Adrenal gland (tissue), 12 donors: ENCODE results near the gene GLRX. TPM values are rescaled to one million over a fixed set of nuclear protein-coding genes. Genes with fewer than 3 reads are reported as not detected.

Experiments
- DNase-seq, 7 donors: peaks; one replicate each; pipeline ENCODE4 v3.0.0-alpha.2; 2019 to 2020
- H3K27ac ChIP-seq, 5 donors: fragments of 200-600 bp; sonication (generic) in 4 of 5; 1 replicate in 3 of 5; 2 replicates in 2 of 5; pipeline versions ENCODE4 v1.5.1 to v1.8.0; 2016 to 2020; ENCODE audit warnings: mild to moderate bottlenecking in 1 of 5
- H3K27me3 ChIP-seq: fragments of 200-600 bp; 2 replicates; pipeline ENCODE4 v1.8.0; 2021
- H3K36me3 ChIP-seq, 2 donors: fragments of 200-600 bp; replicated peaks in 1 of 2; 1 replicate in 1 of 2; 2 replicates in 1 of 2; pipeline versions ENCODE4 v1.5.1 to v1.8.0; 2018 to 2022
- H3K4me1 ChIP-seq, 2 donors: fragments of 200-600 bp; replicated peaks in 1 of 2; 1 replicate in 1 of 2; 2 replicates in 1 of 2; pipeline versions ENCODE4 v1.5.1 to v1.8.0; 2018 to 2021
- H3K4me3 ChIP-seq, 4 donors: fragments of 200-600 bp; sonication (generic) in 3 of 4; one replicate each; pipeline ENCODE4 v1.5.1; 2016 to 2018
- H3K9me3 ChIP-seq, 3 donors: fragments of 200-600 bp; sonication (generic) in 1 of 3; replicated peaks in 1 of 3; 1 replicate in 2 of 3; 2 replicates in 1 of 3; pipeline versions ENCODE4 v1.5.1 to v1.8.0; 2016 to 2021
- POLR2A ChIP-seq, 2 donors: fragments of 450-650 bp; IDR thresholded peaks; one replicate each; pipeline ENCODE4 v1.6.1; 2017; ENCODE audit warnings: antibody characterized with exemption in 2 of 2, mild to moderate bottlenecking in 2 of 2, moderate library complexity in 1 of 2
- WGBS, 4 donors: extraction: QIAGEN DNeasy Blood & Tissue Kit in 2 of 4; methylation state at CpG; one replicate each; pipeline versions ENCODE4 v1.1.5 to v1.1.7; 2013 to 2017; 5-methylcytosine and 5-hydroxymethylcytosine counted together
- intact Hi-C, 2 donors: fragments of 100-400 bp; cut with DNase I; formaldehyde crosslinking; loops; one replicate each; pipeline versions ENCODE4 v1.14.1 to v1.15.0; 2022 to 2023
- polyA plus RNA-seq, 3 donors: library from polyadenylated mRNA; stranded (reverse); fragments of 200-250 nt in 2 of 3; fragments of 350-450 nt in 1 of 3; fragmentation: Illumina TruSeq in 1 of 3; extraction: RNeasy Lipid Tissue Mini Kit (QIAGEN cat#74804) in 1 of 3; gene quantifications; one replicate each; pipeline ENCODE4 v1.2.3, GENCODE V29; 2013 to 2014
- total RNA-seq, 9 donors: library from RNA; depleted of rRNA in 4 of 9; stranded (reverse); fragments of >200 nt in 4 of 9; fragments of 120-200 nt in 1 of 9; fragmentation: NEBNext Ultra II Directional in 1 of 9; extraction: Animal tissue kit (Norgen Biotek cat#: 25700) in 1 of 9; gene quantifications; one replicate each; pipeline versions ENCODE4 v1.1.0 to v1.2.4, GENCODE V29; 2013 to 2023
- TF ChIP-seq, protein P1 (sequence below), 6 experiments: fragments of 450-650 bp in 4 of 6; fragments of 200-600 bp in 2 of 6; sonication (generic) in 1 of 6; IDR thresholded peaks; 1 replicate in 5 of 6; 2 replicates in 1 of 6; pipeline versions ENCODE4 v1.5.1 to v1.8.0; 2016 to 2021; ENCODE audit warnings: antibody characterized with exemption in 6 of 6, mild to moderate bottlenecking in 2 of 6, moderate library complexity in 1 of 6
- donor health status: healthy with polysubstance abuse.
- donor health status: Bipolar disorder and iron deficiency.
- donor health status: DM: yes; HTN: yes; CAD: no.
- donor health status: DM: no; HTN: no; CAD: no.
- donor health status: DM: no; HTN: no; CAD: no.
- donor health status: DM: yes; HTN: yes; CAD: no.

Gene GLRX
- total and polyA plus RNA-seq, 12 donors, result 55.7 to 279 (median 116) TPM

DNA sequence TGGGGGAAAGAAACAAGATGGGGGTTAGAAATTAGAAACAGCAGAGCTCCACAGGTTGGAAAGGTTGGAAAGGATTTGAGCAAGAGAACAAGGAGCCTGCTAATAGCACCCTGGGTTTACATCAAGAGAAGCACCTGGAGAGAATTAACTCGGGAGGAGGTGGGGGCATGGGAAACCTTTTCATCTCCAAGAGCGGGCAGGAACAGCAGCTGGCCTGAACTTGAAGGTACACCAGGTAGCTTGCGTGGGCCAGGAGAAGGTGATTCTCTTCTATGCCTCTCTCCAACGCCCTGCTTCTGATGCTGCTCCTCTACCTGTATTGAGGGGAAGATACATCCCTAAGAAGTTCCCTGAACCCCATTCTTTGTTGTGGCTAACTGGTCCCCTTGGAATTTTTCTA, 37.1 kb upstream of the GLRX start:
- Histone ChIP-seq H3K27ac (peak overlapping the region in 4 of 5 donors; percentile 76 to 97 (median 88)), H3K9me3 (no peaks in the 10 kb centered on the region), H3K4me1 (peaks cover 15 to 57% of the 10 kb centered on the region in 2 donors), H3K36me3 (no peaks in the 10 kb centered on the region), H3K27me3 (no peaks in the 10 kb centered on the region), H3K4me3 (no peak overlapping the region)
- no peak for DNase-seq
- intact Hi-C loops, result loop anchor here (5.0 to 10.0 kb wide), 2 partner anchors 478 to 745 kb away; no protein-coding TSS in a partner anchor
- 93 to 98% (median 96%) methylated on average over 4 of the region's 4 CpGs for WGBS, 4 donors
- no peak for TF ChIP-seq POLR2A (IDR thresholded peaks at IDR 0.05)
- TF ChIP-seq, protein P1, sequence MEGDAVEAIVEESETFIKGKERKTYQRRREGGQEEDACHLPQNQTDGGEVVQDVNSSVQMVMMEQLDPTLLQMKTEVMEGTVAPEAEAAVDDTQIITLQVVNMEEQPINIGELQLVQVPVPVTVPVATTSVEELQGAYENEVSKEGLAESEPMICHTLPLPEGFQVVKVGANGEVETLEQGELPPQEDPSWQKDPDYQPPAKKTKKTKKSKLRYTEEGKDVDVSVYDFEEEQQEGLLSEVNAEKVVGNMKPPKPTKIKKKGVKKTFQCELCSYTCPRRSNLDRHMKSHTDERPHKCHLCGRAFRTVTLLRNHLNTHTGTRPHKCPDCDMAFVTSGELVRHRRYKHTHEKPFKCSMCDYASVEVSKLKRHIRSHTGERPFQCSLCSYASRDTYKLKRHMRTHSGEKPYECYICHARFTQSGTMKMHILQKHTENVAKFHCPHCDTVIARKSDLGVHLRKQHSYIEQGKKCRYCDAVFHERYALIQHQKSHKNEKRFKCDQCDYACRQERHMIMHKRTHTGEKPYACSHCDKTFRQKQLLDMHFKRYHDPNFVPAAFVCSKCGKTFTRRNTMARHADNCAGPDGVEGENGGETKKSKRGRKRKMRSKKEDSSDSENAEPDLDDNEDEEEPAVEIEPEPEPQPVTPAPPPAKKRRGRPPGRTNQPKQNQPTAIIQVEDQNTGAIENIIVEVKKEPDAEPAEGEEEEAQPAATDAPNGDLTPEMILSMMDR (IDR thresholded peaks at IDR 0.05), result no peak

DNA sequence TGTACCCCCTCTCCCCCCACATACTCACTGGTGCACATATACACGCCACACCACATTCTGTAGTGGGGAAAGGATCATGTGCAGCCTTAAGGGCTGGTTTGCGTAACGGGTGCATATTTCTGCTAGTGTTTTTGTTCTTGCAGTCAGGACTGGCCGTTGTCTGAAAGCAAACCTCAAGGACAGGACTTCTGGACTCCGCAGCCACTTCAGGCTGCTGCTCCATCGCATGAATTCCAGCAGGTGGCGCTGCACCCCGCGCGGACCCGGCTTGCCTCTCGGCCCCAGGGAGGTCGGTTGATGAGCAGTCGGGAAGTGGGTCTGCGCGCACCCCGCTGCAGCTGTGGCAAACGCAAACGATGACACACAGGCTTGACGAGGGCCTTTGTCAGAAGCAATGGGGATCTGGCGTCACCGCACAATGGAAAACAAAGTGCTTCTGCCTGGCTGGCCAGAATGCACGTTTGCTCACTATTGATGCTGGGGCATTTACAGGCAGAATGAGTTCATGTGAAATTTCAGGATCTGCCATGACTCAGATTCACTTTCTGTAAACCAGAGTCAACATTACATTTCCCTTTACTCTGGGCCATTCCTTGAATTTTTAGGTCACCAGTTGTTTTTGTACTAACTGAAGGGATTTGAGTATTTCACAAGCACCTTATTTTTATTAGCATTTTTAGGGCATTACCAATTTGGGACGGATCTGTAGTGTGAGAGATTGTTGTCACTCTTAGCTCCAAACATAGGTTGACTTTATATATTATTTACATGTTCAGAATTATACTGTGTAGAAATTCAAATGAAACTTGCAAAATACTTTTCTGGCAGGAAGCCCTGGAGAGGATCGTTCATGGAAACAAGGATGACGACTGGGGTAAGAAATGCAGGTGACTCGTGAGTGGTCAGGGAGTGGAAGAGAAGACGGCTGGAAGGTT, 36.4 kb upstream of the GLRX start:
- 7 to 26% (median 9%) methylated on average over 13 to 28 of the region's 28 CpGs for WGBS, 4 donors
- H3K9me3 ChIP-seq, result no peaks in the 10 kb centered on the region
- peak overlapping the region in 1 of 4 donors; percentile 48 for H3K4me3 ChIP-seq
- peak; percentile 90 to 96 (median 94) for DNase-seq
- H3K4me1 ChIP-seq, result peaks cover 15 to 55% of the 10 kb centered on the region in 2 donors
- no peaks in the 10 kb centered on the region for H3K27me3 ChIP-seq
- intact Hi-C loops, result loop anchor here in 1 of 2 donors (10.0 kb wide), 1 partner anchor 746 kb away; no protein-coding TSS in a partner anchor
- TF ChIP-seq, protein P1 (IDR thresholded peaks at IDR 0.05), result peak; percentile 99 to 100 (median 99)
- peak; percentile 16 to 44 for TF ChIP-seq POLR2A (IDR thresholded peaks at IDR 0.05)
- peak overlapping the region; percentile 27 to 97 (median 83) for H3K27ac ChIP-seq
- no peaks in the 10 kb centered on the region for H3K36me3 ChIP-seq

DNA sequence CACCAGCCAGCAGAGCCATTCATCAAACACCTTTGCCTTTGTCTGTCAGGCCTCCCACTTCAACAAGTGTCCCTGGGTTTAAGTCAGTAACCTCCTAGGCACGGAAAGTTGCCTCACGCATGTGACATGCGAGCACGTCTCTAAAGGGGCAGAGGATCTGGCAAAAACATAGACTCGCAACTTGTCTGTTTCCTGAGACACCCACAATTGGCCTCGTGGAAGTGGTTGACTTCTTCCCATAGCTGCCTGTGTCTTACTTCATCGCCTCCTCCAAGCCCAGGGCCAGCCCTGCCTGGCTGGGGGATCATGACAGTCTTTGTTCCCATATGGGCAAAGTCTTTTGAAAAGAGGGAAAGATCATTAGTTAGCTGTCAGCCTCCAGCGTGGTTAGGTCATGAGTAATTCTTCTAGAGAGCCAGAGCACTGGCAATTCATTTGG, 35.5 kb upstream of the GLRX start:
- peak in 1 of 2 donors; percentile 46 for TF ChIP-seq POLR2A (IDR thresholded peaks at IDR 0.05)
- TF ChIP-seq, protein P1 (IDR thresholded peaks at IDR 0.05), result no peak
- peak overlapping the region; percentile 27 to 97 (median 83) for H3K27ac ChIP-seq
- H3K9me3 ChIP-seq, result no peaks in the 10 kb centered on the region
- peaks cover 15 to 49% of the 10 kb centered on the region in 2 donors for H3K4me1 ChIP-seq
- peak; percentile 53 to 83 (median 76) for DNase-seq
- peak overlapping the region in 1 of 4 donors; percentile 48 for H3K4me3 ChIP-seq
- H3K27me3 ChIP-seq, result no peaks in the 10 kb centered on the region
- WGBS, 4 donors, result 31 to 48% (median 41%) methylated on average over 8 of the region's 8 CpGs
- no peaks in the 10 kb centered on the region for H3K36me3 ChIP-seq
- intact Hi-C loops, result loop anchor here in 1 of 2 donors (10.0 kb wide), 1 partner anchor 747 kb away; no protein-coding TSS in a partner anchor
